Caco-2 (cell line): ENCODE results near the gene CD248. TPM values are rescaled to one million over a fixed set of nuclear protein-coding genes. Genes with fewer than 3 reads are reported as not detected.
A peak's percentile ranks its signal among the peaks of the same experiment; 100 is the strongest.
"Not testable (repeated sequence)": the region's sequence is repeated elsewhere in the genome, so short reads cannot be mapped to it uniquely, and the experiment has no call there.

Source experiments
- BruUV-seq: library from RNA; stranded (reverse); fragments of 400-500 nt; replicated peaks from 2 replicates; lab custom pipeline; 2021; lab: Mats Ljungman, UMichigan
- CTCF ChIA-PET: fragments of 300-600 bp; sonication (Branson Sonifier 250); formaldehyde crosslinking; loops from one replicate; lab custom pipeline; 2022; ENCODE audit warnings: antibody characterized with exemption; lab: Charles Lee
- POLR2A ChIA-PET: fragments of 300-600 bp; sonication (Branson Sonifier 250); formaldehyde crosslinking; loops from one replicate; lab custom pipeline; 2022; ENCODE audit warnings: antibody characterized with exemption; lab: Charles Lee
- DNase-seq, 2 experiments: peaks; one replicate each; pipeline versions ENCODE4 v3.0.0 to v3.0.0-alpha.2; 2020 to 2022
- H3K27me3 ChIP-seq: replicated peaks from 2 replicates; pipeline ENCODE4 v1.6.0; 2011; ENCODE audit warnings: low read length; ENCODE audit not compliant: control insufficient read depth, insufficient read depth
- H3K36me3 ChIP-seq: 2 replicates; pipeline ENCODE4 v1.5.1; 2011; ENCODE audit warnings: low read length; ENCODE audit not compliant: control insufficient read depth, insufficient read depth
- H3K4me1 ChIP-seq: fragments of 250-450 bp; sonication (Bioruptor Pico); 2 replicates; pipeline ENCODE4 v1.5.1; 2020; ENCODE audit warnings: mild to moderate bottlenecking
- H3K4me3 ChIP-seq: 2 replicates; pipeline ENCODE4 v1.5.1; 2011; ENCODE audit warnings: low read depth, mild to moderate bottlenecking, control low read depth, low read length
- H3K9me3 ChIP-seq: fragments of 250-450 bp; sonication (Bioruptor Pico); 2 replicates; pipeline ENCODE4 v1.5.1; 2020; ENCODE audit warnings: mild to moderate bottlenecking, moderate library complexity
- H3K27ac Mint-ChIP-seq: one replicate; pipeline ENCODE4 v1.8.0; 2022; ENCODE audit warnings: mixed read lengths; ENCODE audit not compliant: unreplicated experiment
- H3K27me3 Mint-ChIP-seq: one replicate; pipeline ENCODE4 v1.8.0; 2022; ENCODE audit warnings: mixed read lengths; ENCODE audit not compliant: insufficient read depth, unreplicated experiment
- H3K36me3 Mint-ChIP-seq: one replicate; pipeline ENCODE4 v1.8.0; 2022; ENCODE audit warnings: mild to moderate bottlenecking, mixed read lengths; ENCODE audit not compliant: insufficient read depth, unreplicated experiment
- H3K4me1 Mint-ChIP-seq: one replicate; pipeline ENCODE4 v1.8.0; 2022; ENCODE audit warnings: low read depth, mixed read lengths; ENCODE audit not compliant: unreplicated experiment
- H3K4me3 Mint-ChIP-seq: one replicate; pipeline ENCODE4 v1.8.0; 2022; ENCODE audit warnings: mild to moderate bottlenecking, moderate library complexity, mixed read lengths; ENCODE audit not compliant: unreplicated experiment
- H3K9me3 Mint-ChIP-seq: one replicate; pipeline ENCODE4 v1.8.0; 2022; ENCODE audit warnings: mixed read lengths; ENCODE audit not compliant: unreplicated experiment
- CTCF ChIP-seq, 2 experiments: fragments of 200-600 bp in 1 of 2; IDR thresholded peaks; 1 replicate in 1 of 2; 2 replicates in 1 of 2; pipeline versions ENCODE4 v1.5.1 to v1.8.0; 2011 to 2022; ENCODE audit warnings: antibody characterized with exemption in 1 of 2, control low read depth in 1 of 2, inconsistent platforms in 1 of 2, low read depth in 1 of 2, low read length in 1 of 2, mild to moderate bottlenecking in 1 of 2, moderate library complexity in 1 of 2; ENCODE audit not compliant: insufficient read depth in 1 of 2, severe bottlenecking in 1 of 2, unreplicated experiment in 1 of 2
- intact Hi-C: fragments of 100-400 bp; cut with micrococcal nuclease; formaldehyde crosslinking; loops from one replicate; pipeline ENCODE4 v1.10.0; 2022; ENCODE audit not compliant: unreplicated experiment
- total RNA-seq: library from RNA; stranded (reverse); gene quantifications from 2 replicates; pipeline ENCODE4 v1.2.3, GENCODE V29; 2022

CD248 gene
- total RNA-seq, 1 experiment from 2014 or later, result 0.27 TPM

- Mint-ChIP-seq H3K4me1 (no peaks in the 10 kb centered on the region), H3K9me3 (no peaks in the 10 kb centered on the region), H3K36me3 (peaks cover 17% of the 10 kb centered on the region), H3K4me3 (peak overlapping the region; percentile 87), H3K27me3 (no peaks in the 10 kb centered on the region), H3K27ac (peak overlapping the region; percentile 91)
- no peaks in the 10 kb centered on the region for H3K9me3 ChIP-seq
- H3K4me3 ChIP-seq, result peak overlapping the region; percentile 52
- H3K4me1 ChIP-seq, result peaks cover 14% of the 10 kb centered on the region
- ChIA-PET POLR2A (interaction anchor here (1.0 to 2.3 kb wide), 9 partner anchors 17 to 424 kb away, joined by 3 to 34 read pairs (median 4); partner anchors contain the start of genes BRMS1, FIBP, RIN1 and SF3B2), CTCF (interaction anchor here (0.6 to 3.4 kb wide), 35 partner anchors 10 to 433 kb away, joined by 3 to 90 read pairs (median 4); partner anchors contain the start of genes B4GAT1, BRMS1, CCDC87 and DPP3)
- DNase-seq, result peak; percentile 97
- TF ChIP-seq CTCF (IDR thresholded peaks at IDR 0.05; ENCODE audit: insufficient read depth in 1 of 2, low read depth in 1 of 2, low read length in 1 of 2, severe bottlenecking in 1 of 2, unreplicated experiment in 1 of 2), result peak in 1 of 2 experiments; percentile 88
- no peaks in the 10 kb centered on the region for H3K27me3 ChIP-seq
- H3K36me3 ChIP-seq, result no peaks in the 10 kb centered on the region
- no TSS peak for BruUV-seq
- intact Hi-C loops, result loop anchor here (1.0 to 2.0 kb wide), 5 partner anchors 16 to 77 kb away; partner anchors contain the start of genes BRMS1, RAB1B and RIN1
Measured at GRCh38 chr11:66311965-66312548, 4.8 kb downstream of the CD248 start.

- Mint-ChIP-seq H3K36me3 (peaks cover 17% of the 10 kb centered on the region), H3K27me3 (no peaks in the 10 kb centered on the region), H3K9me3 (no peaks in the 10 kb centered on the region), H3K27ac (peak overlapping the region; percentile 91), H3K4me1 (no peaks in the 10 kb centered on the region), H3K4me3 (peak overlapping the region; percentile 87)
- TF ChIP-seq CTCF (IDR thresholded peaks at IDR 0.05; ENCODE audit: insufficient read depth in 1 of 2, low read depth in 1 of 2, low read length in 1 of 2, severe bottlenecking in 1 of 2, unreplicated experiment in 1 of 2), result peak in 1 of 2 experiments; percentile 96
- H3K9me3 ChIP-seq, result no peaks in the 10 kb centered on the region
- peak in 1 of 2 experiments; percentile 55 for DNase-seq
- no peaks in the 10 kb centered on the region for H3K36me3 ChIP-seq
- ChIA-PET POLR2A (interaction anchor here (1.1 to 2.3 kb wide), 5 partner anchors 22 to 259 kb away, joined by 3 to 34 read pairs (median 10); partner anchors contain the start of genes BRMS1, RIN1, SF3B2 and YIF1A), CTCF (interaction anchor here (0.6 to 3.4 kb wide), 19 partner anchors 11 to 434 kb away, joined by 3 to 90 read pairs (median 5); partner anchors contain the start of genes B4GAT1, BRMS1, CCDC87 and RAB1B)
- intact Hi-C loops, result no loop called here
- TSS peak; percentile 44 for BruUV-seq
- peaks cover 14% of the 10 kb centered on the region for H3K4me1 ChIP-seq
- H3K27me3 ChIP-seq, result no peaks in the 10 kb centered on the region
- peak overlapping the region; percentile 52 for H3K4me3 ChIP-seq
Measured at GRCh38 chr11:66311470-66311964, 5.3 kb downstream of the CD248 start.

- H3K27me3 Mint-ChIP-seq, H3K4me3 ChIP-seq, H3K27me3 ChIP-seq, H3K36me3 ChIP-seq, BruUV-seq, intact Hi-C loops, DNase-seq, H3K9me3 Mint-ChIP-seq, H3K9me3 ChIP-seq, H3K4me1 Mint-ChIP-seq: not testable (repeated sequence)
- peaks cover 14% of the 10 kb centered on the region for H3K4me1 ChIP-seq
- peaks cover 17% of the 10 kb centered on the region for H3K36me3 Mint-ChIP-seq
- peak overlapping the region; percentile 91 for H3K27ac Mint-ChIP-seq
- peak overlapping the region; percentile 87 for H3K4me3 Mint-ChIP-seq
- ChIA-PET POLR2A (interaction anchor here (0.7 to 2.3 kb wide), 4 partner anchors 22 to 34 kb away, joined by 3 to 34 read pairs (median 18); partner anchors contain the start of genes BRMS1, RIN1 and YIF1A), CTCF (interaction anchor here (0.6 to 3.4 kb wide), 17 partner anchors 16 to 434 kb away, joined by 3 to 90 read pairs (median 7); partner anchors contain the start of genes B4GAT1, BRMS1, CCDC87 and RAB1B)
Measured at GRCh38 chr11:66310803-66311440, 5.9 kb downstream of the CD248 start.
